ENCODE data around the gene FAM98B.
"Not testable (repeated sequence)": the region's sequence is repeated elsewhere in the genome, so short reads cannot be mapped to it uniquely, and the experiment has no call there.

The FAM98B gene

GRCh38 chr15:38453971-38454695 is at the start of gene FAM98B:
Gene FAM98B (plus strand): TSS chr15:38454127. CDS start chr15:38454162, 35 bp downstream.
- peak; percentile 87 to 92 (median 91) for DNase-seq

DNA sequence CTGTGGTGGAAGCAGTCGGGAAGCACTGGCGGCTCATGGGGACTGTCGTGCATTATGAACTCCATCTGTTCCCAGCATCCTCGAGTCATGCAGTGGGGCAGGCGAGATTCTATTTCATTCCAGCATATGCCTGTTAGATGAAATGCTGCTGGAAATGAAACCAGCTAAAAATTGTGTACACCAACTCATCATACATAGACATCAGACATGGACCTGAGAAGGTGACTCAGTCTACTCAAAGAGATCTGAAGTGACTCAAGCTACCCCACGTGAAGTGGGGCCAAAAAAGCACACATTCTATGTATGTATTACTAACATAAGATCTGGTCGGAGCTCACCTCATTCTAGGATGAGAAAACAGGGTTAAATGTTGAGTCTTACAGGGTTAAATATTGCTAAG is 47.5 kb upstream of the FAM98B start:
- no peak for DNase-seq

GRCh38 chr15:38408576-38408975 is 45.4 kb upstream of the FAM98B start:
- DNase-seq = no peak

GRCh38 chr15:38411902-38412301 is 42.0 kb upstream of the FAM98B start:
- peak in 2 of 3 donors; percentile 29 to 40 for DNase-seq

DNA sequence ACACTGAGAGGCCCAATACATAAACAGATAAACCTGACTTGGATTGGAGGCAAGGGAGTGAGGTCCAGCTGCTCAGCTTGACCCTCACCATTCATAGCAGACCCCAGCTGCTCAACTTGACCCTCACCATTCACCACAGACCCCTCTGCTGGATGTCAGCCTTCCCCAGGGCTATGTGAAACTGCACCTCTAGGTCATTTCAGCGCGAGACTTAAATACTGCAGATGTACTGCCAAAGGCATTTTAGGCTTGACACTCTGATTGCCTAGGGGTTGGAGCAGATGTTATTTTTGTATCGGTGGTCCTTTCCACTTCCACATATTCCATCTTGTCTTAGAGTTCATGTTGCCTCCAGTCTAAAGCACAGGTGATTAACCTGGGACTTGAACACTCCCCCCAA is 41.5 kb upstream of the FAM98B start:
- DNase-seq = no peak

- DNase-seq = peak; percentile 74 to 82 (median 76)
These were observed 39.6 kb upstream of the FAM98B start for GRCh38 chr15:38414357-38414756.

- DNase-seq = peak in 2 of 3 donors; percentile 24 to 34
These were observed 32.7 kb upstream of the FAM98B start for GRCh38 chr15:38421069-38421690.

DNA sequence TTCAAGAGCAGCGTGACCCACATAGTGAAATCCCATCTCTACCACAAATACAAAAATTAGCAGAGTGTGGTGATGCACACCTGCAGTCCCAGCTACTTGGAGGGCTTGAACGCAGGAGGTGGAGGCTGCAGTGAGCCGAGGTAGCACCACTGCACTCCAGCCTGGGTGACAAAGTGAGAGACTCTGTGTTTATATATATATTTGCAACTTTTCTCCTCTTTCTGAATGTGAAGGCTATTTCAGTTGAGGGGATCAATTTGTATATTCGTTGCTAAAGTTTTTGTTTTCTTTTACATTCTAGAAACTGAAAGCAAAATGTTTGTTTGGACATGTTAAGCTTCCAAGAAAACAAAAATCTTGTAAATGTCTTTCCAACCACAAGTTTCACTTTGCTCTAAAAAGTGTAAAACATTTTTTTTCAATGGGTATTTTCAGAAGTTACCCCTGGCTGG is 29.8 kb upstream of the FAM98B start:
- no peak for DNase-seq

DNA sequence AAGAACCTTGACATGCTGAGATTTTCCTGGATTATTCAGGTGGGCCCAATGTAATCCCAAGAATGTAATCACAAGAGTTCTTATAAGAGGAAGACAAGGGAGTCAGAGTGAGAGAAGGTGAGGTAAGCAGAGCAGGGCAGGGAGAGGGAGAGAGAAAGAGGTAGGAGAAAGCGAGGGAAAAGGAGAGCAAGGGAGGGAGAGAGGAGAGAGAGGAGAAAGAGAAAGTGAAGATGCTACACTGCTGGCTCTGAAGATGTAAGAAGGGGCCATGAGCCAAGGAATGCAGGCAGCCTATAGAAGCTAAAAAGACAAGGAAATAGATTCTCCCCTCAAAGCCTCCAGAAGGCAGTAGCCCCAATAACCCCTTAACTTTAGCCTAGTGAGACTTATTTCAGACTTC is 28.7 kb upstream of the FAM98B start:
- no peak for DNase-seq

DNA sequence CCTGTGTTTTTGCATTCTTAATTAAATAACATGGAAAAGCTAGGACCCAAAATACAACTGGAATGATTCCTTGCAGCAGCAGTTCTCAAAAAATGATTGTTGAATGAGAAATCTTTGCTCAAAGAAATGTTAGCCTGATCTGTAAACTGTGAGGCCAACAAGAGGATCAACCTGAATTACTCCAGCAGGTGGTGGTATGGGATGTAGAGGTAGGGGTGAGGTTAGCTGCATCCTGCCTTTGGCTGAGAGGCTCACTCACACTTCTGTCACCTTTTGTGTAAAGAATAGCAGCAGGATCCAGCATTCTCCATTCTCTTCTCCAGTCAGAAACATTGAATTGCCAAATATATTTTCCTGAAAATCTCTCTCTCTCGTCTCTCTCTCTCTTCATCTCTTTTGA is 26.5 kb upstream of the FAM98B start:
- no peak for DNase-seq

DNA sequence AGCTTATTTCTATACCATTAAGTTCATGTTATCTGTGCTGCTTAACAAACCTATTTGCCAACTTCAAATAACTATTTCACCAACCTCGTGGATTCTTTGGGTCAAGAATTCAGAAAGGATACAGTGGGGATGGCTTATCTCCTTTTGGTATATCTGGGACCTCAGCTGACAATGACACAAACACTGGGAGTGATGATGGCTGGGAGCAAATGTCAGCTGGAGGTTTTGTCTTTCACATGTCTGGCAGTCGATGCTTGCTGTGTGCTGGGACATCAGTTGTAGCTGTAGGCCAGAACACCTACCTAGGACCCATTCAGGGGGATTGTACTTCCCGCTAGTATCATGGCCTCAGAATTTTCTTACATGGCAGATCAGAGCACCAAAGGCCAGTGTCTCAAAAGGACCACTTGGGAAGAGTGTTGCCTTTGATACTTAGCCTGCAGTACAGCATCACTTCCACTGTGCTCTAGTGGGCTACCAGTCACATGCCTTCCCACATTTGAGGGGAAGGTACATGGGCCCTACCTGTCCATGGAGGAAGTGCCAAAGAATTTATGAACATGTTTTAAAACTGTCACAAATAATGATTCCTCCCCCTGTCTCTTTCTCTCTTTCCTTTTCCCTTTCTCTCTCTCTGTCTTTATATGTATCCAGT is 23.7 kb upstream of the FAM98B start:
- DNase-seq = no peak

DNA sequence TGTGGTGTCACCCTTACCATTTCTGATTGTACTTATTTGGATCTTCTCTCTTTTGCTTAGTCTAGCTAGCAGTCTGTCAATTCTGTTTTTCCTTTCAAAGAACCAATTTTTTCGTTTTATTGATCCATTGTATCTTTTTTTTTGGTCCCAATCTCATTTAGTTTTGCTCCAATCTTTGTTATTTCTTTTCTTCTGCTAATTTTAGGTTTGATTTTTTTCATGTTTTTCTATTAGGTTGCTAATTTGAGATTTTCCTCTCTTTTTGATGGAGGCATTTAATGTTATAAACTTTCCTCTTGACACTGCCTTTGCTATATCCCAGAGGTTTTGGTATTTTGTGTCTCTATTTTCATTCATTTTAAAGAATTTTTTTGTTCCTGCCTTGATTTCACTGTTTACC is 16.9 kb upstream of the FAM98B start:
- DNase-seq = no peak

DNA sequence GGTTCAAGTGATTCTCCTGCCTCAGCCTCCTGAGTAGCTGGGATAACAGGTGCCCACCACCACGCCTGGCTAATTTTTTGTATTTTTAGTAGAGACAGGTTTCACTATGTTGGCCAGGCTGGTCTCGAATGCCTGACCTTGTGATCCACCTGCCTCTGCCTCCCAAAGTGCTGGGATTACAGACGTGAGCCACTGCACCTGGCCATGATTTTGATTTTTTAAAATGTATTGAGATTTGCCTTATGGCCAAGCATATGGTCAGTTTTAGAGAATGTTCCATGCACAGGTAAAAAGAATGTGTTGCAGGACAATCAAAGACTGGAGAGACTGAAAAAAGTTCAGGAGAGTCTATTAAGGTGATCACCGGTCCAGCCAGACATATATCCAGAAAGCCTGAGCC is 16.3 kb upstream of the FAM98B start:
- DNase-seq = not testable (repeated sequence)

DNA sequence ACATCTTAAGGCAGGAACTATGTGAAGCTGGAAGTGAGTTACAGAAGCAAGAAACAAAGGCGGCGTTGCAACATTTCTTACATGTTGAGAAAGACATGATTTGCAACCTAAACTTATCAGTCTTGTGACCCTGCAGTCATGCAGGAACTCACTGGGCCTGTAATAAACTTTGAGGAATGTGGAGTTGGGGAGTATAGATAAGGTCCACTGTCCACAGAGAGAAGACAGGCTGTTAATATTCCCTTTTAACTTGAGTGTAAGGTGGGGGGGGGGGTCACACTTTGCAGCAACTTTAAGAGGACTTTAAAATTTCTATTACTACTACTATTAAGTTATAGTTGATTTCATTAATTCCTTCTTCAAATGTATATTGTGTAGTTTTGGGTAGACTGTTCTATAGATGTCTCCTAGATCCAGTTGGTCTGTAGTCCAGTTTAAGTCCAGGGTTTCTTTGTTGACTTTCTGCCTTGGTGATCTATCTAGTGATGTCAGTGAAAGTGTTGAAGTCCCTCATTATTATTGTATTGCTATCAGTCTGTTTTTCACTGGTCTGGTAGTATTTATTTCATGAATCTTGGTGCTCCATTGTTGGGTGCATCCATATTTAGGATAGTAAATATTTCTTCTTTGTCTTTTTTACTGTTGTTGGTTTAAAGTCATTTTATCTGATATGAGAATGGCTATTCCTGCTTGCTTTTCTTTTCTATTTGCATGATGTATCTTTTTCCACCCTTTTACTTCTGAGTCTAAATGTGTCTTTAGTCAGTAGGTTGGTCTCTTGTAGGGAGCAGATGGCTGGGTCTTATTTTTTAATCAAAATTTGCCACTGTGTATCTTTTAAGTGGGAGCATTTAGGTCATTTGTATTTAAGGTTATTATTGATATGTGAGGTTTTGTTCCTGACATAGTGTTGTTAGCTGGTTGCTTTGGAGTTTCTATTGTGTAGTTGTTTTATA is 15.6 kb upstream of the FAM98B start:
- DNase-seq = peak; percentile 69 to 87 (median 84)

DNA sequence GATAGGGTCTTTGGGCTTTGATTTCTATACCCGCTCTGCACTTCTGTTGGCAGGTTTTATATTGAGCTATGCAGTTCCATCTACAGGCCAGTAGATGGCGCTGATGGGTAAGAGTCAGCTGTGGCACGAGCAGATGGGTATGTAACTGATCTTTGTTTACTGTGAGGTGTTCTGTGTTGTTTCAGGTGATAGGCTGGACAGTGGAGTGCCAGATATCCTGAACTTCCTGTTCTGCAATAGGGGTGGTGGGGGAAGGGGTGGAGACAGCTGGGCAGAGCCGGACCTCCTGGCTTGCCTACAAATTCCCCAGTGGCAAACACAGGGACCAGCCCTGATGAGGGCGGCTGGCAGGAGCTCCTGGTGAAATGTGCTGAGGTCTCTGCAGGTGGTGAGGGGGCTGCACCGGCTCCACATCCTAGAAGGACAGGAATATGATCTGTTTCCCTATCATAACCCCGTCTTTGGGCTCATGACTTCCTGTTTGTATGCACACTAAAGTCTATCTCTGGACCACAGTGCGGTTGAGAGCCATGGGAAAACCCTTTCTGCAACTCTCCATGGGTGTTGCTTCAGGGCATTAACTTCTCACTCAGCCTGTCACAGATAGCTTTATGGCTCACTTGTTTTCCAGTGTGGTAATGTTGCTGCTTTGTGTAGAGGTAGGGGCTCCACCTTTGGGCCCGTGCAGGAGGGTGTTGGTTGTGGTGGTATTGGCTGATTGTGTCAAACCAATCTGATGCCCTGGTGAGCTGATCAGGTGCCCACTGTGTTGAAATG is 13.4 kb upstream of the FAM98B start:
- DNase-seq = peak; percentile 72 to 75 (median 74)

DNA sequence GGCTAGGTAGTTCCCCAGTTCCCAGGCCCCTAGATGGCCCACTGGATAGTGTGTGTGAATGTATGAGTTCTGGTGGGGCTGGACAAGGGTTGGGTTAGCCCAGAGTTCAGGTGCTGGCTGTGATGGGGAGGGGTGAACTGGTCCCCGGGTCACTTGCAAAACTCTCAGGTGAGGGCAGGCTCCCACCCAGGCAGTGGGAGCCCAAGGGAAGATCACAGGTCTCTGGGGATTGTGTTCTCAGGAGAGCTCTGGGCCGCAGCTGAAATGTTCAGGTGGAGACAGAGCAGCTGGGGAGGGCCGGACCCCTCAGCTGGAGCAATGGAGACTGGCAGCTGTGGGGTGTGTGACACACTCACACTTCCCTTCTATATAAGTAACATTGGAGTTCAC is 12.8 kb upstream of the FAM98B start:
- no peak for DNase-seq

DNA sequence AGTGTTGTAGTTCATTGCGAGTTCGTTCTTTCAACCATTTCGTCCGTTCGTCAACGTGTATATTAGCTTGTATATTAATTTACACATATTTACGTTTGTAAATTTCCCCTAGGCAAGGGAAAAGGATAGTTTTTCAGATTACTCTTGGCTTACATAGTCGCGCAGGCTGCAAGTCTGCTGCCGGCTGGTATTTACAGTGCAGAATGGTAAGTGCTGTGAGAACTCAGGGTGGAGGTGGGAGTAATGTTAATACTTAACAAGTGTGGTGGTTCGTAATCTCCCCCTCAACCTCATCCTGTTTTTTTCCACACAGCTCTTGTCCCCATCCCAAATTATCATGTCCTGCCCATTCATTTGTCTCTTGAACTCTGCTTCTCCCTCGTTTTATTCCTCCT is 766 bp downstream of the FAM98B start:
- no peak for DNase-seq

GRCh38 chr15:38455092-38455491 is 1.2 kb downstream of the FAM98B start:
- peak in 1 of 3 donors; percentile 43 for DNase-seq

GRCh38 chr15:38458646-38459045 is 4.7 kb downstream of the FAM98B start:
- DNase-seq = no peak

DNA sequence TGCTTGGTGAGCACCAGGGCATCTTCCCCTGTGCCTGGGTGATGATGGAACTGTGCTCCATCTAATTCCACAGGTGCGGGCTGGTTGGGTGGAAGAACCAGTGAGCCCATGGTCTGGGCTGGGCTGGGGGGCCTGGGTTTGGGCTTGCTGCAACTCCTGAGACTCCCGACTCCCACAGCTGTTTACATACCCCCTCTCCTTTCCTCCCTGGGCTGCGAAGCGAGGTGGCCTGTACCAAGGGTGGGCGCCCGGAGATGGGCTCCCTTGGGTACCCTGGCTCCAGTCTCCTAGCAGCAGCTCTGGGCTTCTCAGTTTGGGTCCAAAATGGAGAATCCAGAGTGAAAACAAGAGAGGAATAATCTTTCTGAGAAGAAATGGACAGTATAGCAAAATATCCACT is 5.6 kb downstream of the FAM98B start:
- DNase-seq = no peak

DNA sequence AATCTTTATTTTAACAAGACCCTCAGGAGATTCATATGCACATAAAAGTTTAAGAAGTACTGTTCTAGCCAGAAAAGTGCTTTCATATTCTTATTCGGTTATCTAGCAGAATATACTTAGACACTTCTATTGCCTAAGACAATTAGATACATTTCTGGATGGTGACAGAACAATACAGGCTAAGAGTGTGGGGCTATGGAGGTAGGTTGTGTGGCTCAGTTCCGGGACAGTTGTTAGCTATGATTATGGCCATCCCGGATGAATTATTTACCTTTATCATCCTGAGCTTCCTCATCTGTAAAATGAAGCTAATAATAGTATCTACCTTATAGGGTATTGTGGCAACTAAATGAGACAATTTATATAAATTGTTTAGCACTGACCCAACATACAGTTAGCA is 6.6 kb downstream of the FAM98B start:
- DNase-seq = no peak
